Upper lobe of left lung (tissue), 6 donors: ENCODE measurements around the gene DEGS1. TPM values are rescaled to one million over a fixed set of nuclear protein-coding genes. Genes with fewer than 3 reads are reported as not detected.
A peak's percentile ranks its signal among the peaks of the same experiment; 100 is the strongest.

ENCODE experiments used
- ATAC-seq, 2 donors: fragments of 200-7000 bp; cut with Tn5 transposase; one replicate each; pipeline ENCODE4 v1.9.1; 2022; ENCODE audit warnings: mild to moderate bottlenecking in 2 of 2, moderate library complexity in 2 of 2; ENCODE audit not compliant: low FRiP score in 2 of 2
- DNase-seq, 2 donors: peaks; one replicate each; pipeline ENCODE4 v3.0.0-alpha.2; 2019 to 2020
- H3K27ac ChIP-seq, 4 donors: fragments of 200-600 bp; sonication (generic); one replicate each; pipeline ENCODE4 v1.5.1; 2016 to 2019
- H3K27me3 ChIP-seq, 4 donors: fragments of 200-600 bp; sonication (generic); one replicate each; pipeline ENCODE4 v1.5.1; 2017 to 2019
- H3K36me3 ChIP-seq, 4 donors: fragments of 200-600 bp; sonication (generic); one replicate each; pipeline ENCODE4 v1.5.1; 2016 to 2019
- H3K4me1 ChIP-seq, 4 donors: fragments of 200-600 bp; sonication (generic); one replicate each; pipeline ENCODE4 v1.5.1; 2018 to 2019
- H3K4me3 ChIP-seq, 4 donors: fragments of 200-600 bp; sonication (generic); one replicate each; pipeline ENCODE4 v1.5.1; 2017 to 2019; ENCODE audit warnings: mild to moderate bottlenecking in 2 of 4, moderate library complexity in 1 of 4
- H3K9me3 ChIP-seq, 4 donors: fragments of 200-600 bp; sonication (generic); one replicate each; pipeline ENCODE4 v1.5.1; 2018 to 2019
- CTCF ChIP-seq, 6 experiments: fragments of 450-650 bp in 4 of 6; fragments of 200-600 bp in 2 of 6; sonication (generic) in 2 of 6; IDR thresholded peaks; one replicate each; pipeline ENCODE4 v1.5.1; 2016 to 2019; ENCODE audit warnings: antibody characterized with exemption in 6 of 6
- EP300 ChIP-seq, 4 donors: sonication (generic); formaldehyde crosslinking; IDR thresholded peaks; one replicate each; pipeline ENCODE4 v1.5.1; 2017; ENCODE audit warnings: antibody characterized with exemption in 4 of 4, control low read depth in 2 of 4
- POLR2A ChIP-seq, 4 donors: fragments of 450-650 bp; IDR thresholded peaks; one replicate each; pipeline ENCODE4 v1.5.1; 2016 to 2017; ENCODE audit warnings: antibody characterized with exemption in 4 of 4, mild to moderate bottlenecking in 2 of 4
- POLR2AphosphoS5 ChIP-seq, 2 donors: sonication (generic); formaldehyde crosslinking; IDR thresholded peaks; one replicate each; pipeline ENCODE4 v1.5.1; 2017; ENCODE audit warnings: antibody characterized with exemption in 2 of 2
- WGBS, 2 donors: methylation state at CpG; one replicate each; pipeline ENCODE4 v1.1.5; 2017 to 2018; 5-methylcytosine and 5-hydroxymethylcytosine counted together
- total RNA-seq, 6 donors: library from RNA; depleted of rRNA in 4 of 6; stranded (reverse); fragments of >200 nt in 4 of 6; gene quantifications; one replicate each; pipeline versions ENCODE4 v1.1.0 to v1.2.1, GENCODE V29; 2016 to 2021
- donor health status: DM: no; HTN: no; CAD: no; lungs with moderate emphysema.
- donor health status: DM: no; HTN: yes; CAD: no; lungs with severe emphysema.

Gene DEGS1
- total RNA-seq, 6 donors from 2014 or later: 24.3 to 79.2 (median 67.4) TPM

- 89 to 98% methylated on average over 4 of the region's 4 CpGs for WGBS, 2 donors
- H3K4me3 ChIP-seq: no peak overlapping the region
- ATAC-seq (no peak), DNase-seq (no peak)
- no peaks in the 10 kb centered on the region for H3K27me3 ChIP-seq
- peaks cover 18 to 28% (median 22%) of the 10 kb centered on the region in 4 donors for H3K4me1 ChIP-seq
- H3K36me3 ChIP-seq: peaks cover 0 to 6% (median 0%) of the 10 kb centered on the region in 4 donors
- H3K27ac ChIP-seq: peak overlapping the region in 2 of 4 donors; percentile 94 to 99
- no peak for TF ChIP-seq POLR2A (IDR thresholded peaks at IDR 0.05)
- no peak for TF ChIP-seq CTCF (IDR thresholded peaks at IDR 0.05)
- no peak for TF ChIP-seq POLR2AphosphoS5 (IDR thresholded peaks at IDR 0.05)
- no peak for TF ChIP-seq EP300 (IDR thresholded peaks at IDR 0.05)
- H3K9me3 ChIP-seq: no peaks in the 10 kb centered on the region
Measured at GRCh38 chr1:224181453-224181810, 1.6 kb upstream of the DEGS1 start.

GRCh38 chr1:224182057-224182865 lies 779 bp upstream of the DEGS1 start:
- Histone ChIP-seq H3K4me3 (peak overlapping the region; percentile 64 to 97 (median 82)), H3K27me3 (no peaks in the 10 kb centered on the region), H3K36me3 (peaks cover 0 to 6% (median 0%) of the 10 kb centered on the region in 4 donors), H3K9me3 (no peaks in the 10 kb centered on the region), H3K27ac (peak overlapping the region; percentile 89 to 99 (median 94)), H3K4me1 (peaks cover 18 to 28% (median 23%) of the 10 kb centered on the region in 4 donors)
- DNase-seq (no peak), ATAC-seq (peak in 1 of 2 donors; percentile 35)
- 37 to 54% methylated on average over 22 of the region's 22 CpGs for WGBS, 2 donors
- TF ChIP-seq POLR2A (IDR thresholded peaks at IDR 0.05): no peak
- TF ChIP-seq POLR2AphosphoS5 (IDR thresholded peaks at IDR 0.05): no peak
- no peak for TF ChIP-seq EP300 (IDR thresholded peaks at IDR 0.05)
- TF ChIP-seq CTCF (IDR thresholded peaks at IDR 0.05): no peak

- 0 to 3% methylated on average over 23 to 38 of the region's 53 CpGs for WGBS, 2 donors
- DNase-seq: peak; percentile 63 to 94
- H3K27ac ChIP-seq: peak overlapping the region; percentile 89 to 99 (median 94)
Measured at GRCh38 chr1:224183591-224184312, 712 bp downstream of the DEGS1 start.

GRCh38 chr1:224185208-224185607 lies 2.2 kb downstream of the DEGS1 start:
- Histone ChIP-seq H3K4me3 (no peak overlapping the region), H3K9me3 (no peaks in the 10 kb centered on the region), H3K4me1 (peaks cover 18 to 28% (median 23%) of the 10 kb centered on the region in 4 donors), H3K36me3 (peaks cover 0 to 13% (median 0%) of the 10 kb centered on the region in 4 donors), H3K27ac (no peak overlapping the region), H3K27me3 (no peaks in the 10 kb centered on the region)
- TF ChIP-seq EP300 (IDR thresholded peaks at IDR 0.05) (no peak), CTCF (IDR thresholded peaks at IDR 0.05) (no peak), POLR2AphosphoS5 (IDR thresholded peaks at IDR 0.05) (no peak), POLR2A (IDR thresholded peaks at IDR 0.05) (no peak)
- DNase-seq (no peak), ATAC-seq (no peak)
- 91 to 96% methylated on average over 8 of the region's 8 CpGs for WGBS, 2 donors

More at GRCh38 chr1:224183591-224184312, 712 bp downstream of the DEGS1 start:
- peak overlapping the region; percentile 64 to 97 (median 82) for H3K4me3 ChIP-seq
- H3K27me3 ChIP-seq: no peaks in the 10 kb centered on the region
- TF ChIP-seq CTCF (IDR thresholded peaks at IDR 0.05) (no peak), POLR2A (IDR thresholded peaks at IDR 0.05) (no peak), POLR2AphosphoS5 (IDR thresholded peaks at IDR 0.05) (no peak), EP300 (IDR thresholded peaks at IDR 0.05) (no peak)
- ATAC-seq: peak; percentile 81 to 87
- H3K4me1 ChIP-seq: peaks cover 18 to 28% (median 23%) of the 10 kb centered on the region in 4 donors
- no peaks in the 10 kb centered on the region for H3K9me3 ChIP-seq
- peaks cover 0 to 6% (median 0%) of the 10 kb centered on the region in 4 donors for H3K36me3 ChIP-seq
